IMR-90 (cell line): ENCODE data around the gene MEPE. TPM values are rescaled to one million over a fixed set of nuclear protein-coding genes. Genes with fewer than 3 reads are reported as not detected.

Experiments used
- ATAC-seq: fragments of 200-7000 bp; cut with Tn5 transposase; 2 replicates; pipeline ENCODE4 v1.9.1; 2020; ENCODE audit warnings: low read depth, mild to moderate bottlenecking, moderate library complexity
- BruUV-seq: library from RNA; stranded (reverse); fragments of 400-500 nt; replicated peaks from 2 replicates; lab custom pipeline; 2021; lab: Mats Ljungman, UMichigan
- CTCF ChIA-PET: fragments of 300-600 bp; formaldehyde crosslinking; extraction: SDS; loops from one replicate; lab custom pipeline; 2021; ENCODE audit warnings: antibody characterized with exemption; lab: Yijun Ruan, JAX
- POLR2A ChIA-PET: fragments of 300-600 bp; sonication (Branson Sonifier 250); formaldehyde crosslinking; loops from one replicate; lab custom pipeline; 2022; ENCODE audit warnings: antibody characterized with exemption; ENCODE audit not compliant: unreplicated experiment; lab: Charles Lee
- DNase-seq: peaks from one replicate; pipeline ENCODE4 v3.0.0; 2013
- H2AFZ ChIP-seq: replicated peaks from 2 replicates; pipeline ENCODE3; 2013; ENCODE audit warnings: low read length, mild to moderate bottlenecking; ENCODE audit not compliant: poor library complexity
- H2AK5ac ChIP-seq: 2 replicates; pipeline ENCODE4 v1.6.1; 2013; ENCODE audit warnings: low read depth, low read length, inconsistent platforms
- H2AK9ac ChIP-seq: replicated peaks from 2 replicates; pipeline ENCODE3; 2013; ENCODE audit warnings: mild to moderate bottlenecking, low read depth, low read length, moderate library complexity; ENCODE audit not compliant: poor library complexity
- H2BK120ac ChIP-seq: 2 replicates; pipeline ENCODE4 v1.6.1; 2013; ENCODE audit warnings: low read depth, low read length, inconsistent platforms
- H2BK15ac ChIP-seq: 3 replicates; pipeline ENCODE4 v1.6.1; 2013; ENCODE audit warnings: low read depth, low read length, inconsistent platforms
- H2BK20ac ChIP-seq: 2 replicates; pipeline ENCODE4 v1.6.1; 2013; ENCODE audit warnings: low read depth, mild to moderate bottlenecking, inconsistent platforms, low read length, moderate library complexity
- H2BK5ac ChIP-seq: 2 replicates; pipeline ENCODE4 v1.6.1; 2013; ENCODE audit warnings: mild to moderate bottlenecking, low read depth, low read length, inconsistent platforms; ENCODE audit not compliant: poor library complexity, severe bottlenecking
- H3K14ac ChIP-seq: replicated peaks from 2 replicates; pipeline ENCODE4 v1.6.1; 2013; ENCODE audit warnings: low read depth, low read length, inconsistent platforms
- H3K18ac ChIP-seq: 2 replicates; pipeline ENCODE4 v1.6.1; 2013; ENCODE audit warnings: low read depth, low read length, control low read depth
- H3K23ac ChIP-seq: 2 replicates; pipeline ENCODE4 v1.6.1; 2013; ENCODE audit warnings: low read depth, low read length, inconsistent platforms
- H3K27ac ChIP-seq: 2 replicates; pipeline ENCODE4 v1.5.1; 2013; ENCODE audit warnings: mild to moderate bottlenecking, control low read depth, low read length; ENCODE audit not compliant: insufficient read depth
- H3K27me3 ChIP-seq: 2 replicates; pipeline ENCODE4 v1.6.1; 2013; ENCODE audit warnings: low read length; ENCODE audit not compliant: control insufficient read depth, insufficient read depth
- H3K36me3 ChIP-seq: 2 replicates; pipeline ENCODE4 v1.6.1; 2013; ENCODE audit warnings: low read length, mixed read lengths; ENCODE audit not compliant: control insufficient read depth, insufficient read depth
- H3K4ac ChIP-seq: 2 replicates; pipeline ENCODE4 v1.6.1; 2013; ENCODE audit warnings: low read depth, low read length, inconsistent platforms
- H3K4me1 ChIP-seq: 2 replicates; pipeline ENCODE4 v1.6.1; 2013; ENCODE audit warnings: low read length, mixed read lengths; ENCODE audit not compliant: control insufficient read depth, insufficient read depth
- H3K4me2 ChIP-seq: 2 replicates; pipeline ENCODE4 v1.6.1; 2013; ENCODE audit warnings: low read depth, mild to moderate bottlenecking, control low read depth, low read length, moderate library complexity
- H3K4me3 ChIP-seq: 2 replicates; pipeline ENCODE4 v1.5.1; 2013; ENCODE audit warnings: low read depth, mild to moderate bottlenecking, control low read depth, low read length, moderate library complexity; ENCODE audit not compliant: insufficient read depth
- H3K56ac ChIP-seq: 2 replicates; pipeline ENCODE4 v1.6.1; 2013; ENCODE audit warnings: low read length, inconsistent platforms; ENCODE audit not compliant: insufficient read depth; ENCODE audit errors: extremely low read depth
- H3K79me1 ChIP-seq, 2 experiments: 2 replicates each; pipeline ENCODE4 v1.6.1; 2013; ENCODE audit warnings: low read length in 2 of 2, inconsistent platforms in 1 of 2, low read depth in 1 of 2
- H3K9ac ChIP-seq: 2 replicates; pipeline ENCODE4 v1.6.1; 2013; ENCODE audit warnings: low read depth, low read length, control low read depth
- H3K9me1 ChIP-seq: 2 replicates; pipeline ENCODE4 v1.6.1; 2013; ENCODE audit warnings: low read length, inconsistent platforms; ENCODE audit not compliant: insufficient read depth
- H3K9me3 ChIP-seq: 2 replicates; pipeline ENCODE4 v1.6.1; 2013; ENCODE audit warnings: low read length; ENCODE audit not compliant: control insufficient read depth, insufficient read depth
- H4K20me1 ChIP-seq: 2 replicates; pipeline ENCODE4 v1.6.1; 2013; ENCODE audit warnings: low read length, inconsistent platforms; ENCODE audit not compliant: insufficient read depth
- H4K5ac ChIP-seq: 2 replicates; pipeline ENCODE4 v1.6.1; 2013; ENCODE audit warnings: mild to moderate bottlenecking, low read depth, low read length, control low read depth
- H4K8ac ChIP-seq, 2 experiments: 2 replicates each; pipeline ENCODE4 v1.6.1; 2013; ENCODE audit warnings: low read depth in 2 of 2, low read length in 2 of 2, control low read depth in 1 of 2, inconsistent platforms in 1 of 2
- H4K91ac ChIP-seq: 2 replicates; pipeline ENCODE4 v1.6.1; 2013; ENCODE audit warnings: low read depth, low read length, inconsistent platforms; ENCODE audit not compliant: insufficient read depth
- MAFK ChIP-seq: IDR thresholded peaks from 2 replicates; pipeline ENCODE4 v1.6.1; 2012; ENCODE audit warnings: low read depth, low read length, improper control_type of control experiment
- MXI1 ChIP-seq: IDR thresholded peaks from 2 replicates; pipeline ENCODE4 v1.6.1; 2012; ENCODE audit warnings: low read depth, mild to moderate bottlenecking, low read length, moderate library complexity, borderline replicate concordance
- NFE2L2 ChIP-seq: fragments of 150-350 bp; IDR thresholded peaks from 2 replicates; pipeline ENCODE4 v1.6.1; 2016; ENCODE audit warnings: low read depth, mild to moderate bottlenecking, low read length
- POLR2A ChIP-seq: IDR thresholded peaks from 2 replicates; pipeline ENCODE4 v1.6.1; 2012; ENCODE audit warnings: mild to moderate bottlenecking, low read depth, low read length
- RAD21 ChIP-seq: IDR thresholded peaks from 2 replicates; pipeline ENCODE4 v1.6.1; 2012; ENCODE audit warnings: low read length, improper control_type of control experiment
- SMC3 ChIP-seq: fragments of 150-350 bp; IDR thresholded peaks from 2 replicates; pipeline ENCODE4 v1.6.1; 2016; ENCODE audit warnings: low read depth, mild to moderate bottlenecking, antibody characterized with exemption, low read length, moderate library complexity
- WGBS, 2 experiments: methylation state at CpG; one replicate each; pipeline versions ENCODE4 v1.1.5 to v1.1.7; 2013; ENCODE audit warnings: missing lambda C conversion rate in 2 of 2; ENCODE audit not compliant: insufficient read length in 1 of 2; ENCODE audit errors: extremely low coverage in 2 of 2; 5-methylcytosine and 5-hydroxymethylcytosine counted together
- dilution Hi-C: fragments of 300-500 bp; cut with HindIII; formaldehyde crosslinking; loops from one replicate; pipeline ENCODE4 v1.14.3; 2018; ENCODE audit warnings: low sequenced_read_pairs; ENCODE audit not compliant: unreplicated experiment
- in situ Hi-C: fragments of 300-500 bp; cut with MboI; formaldehyde crosslinking; loops from 3 replicates; pipeline ENCODE4 v1.14.3; 2019; ENCODE audit warnings: low sequenced_read_pairs, inconsistent platforms, mixed read lengths
- intact Hi-C: fragments of 100-400 bp; cut with micrococcal nuclease; formaldehyde crosslinking; loops from 2 replicates; pipeline ENCODE4 v1.10.0; 2022
- polyA plus RNA-seq, 3 experiments: library from polyadenylated mRNA; depleted of rRNA; stranded (reverse); fragments of >200 nt; gene quantifications; 2 replicates each; pipeline ENCODE4 v1.2.3, GENCODE V29; 2012; ENCODE audit warnings: low replicate concordance in 1 of 3
- total RNA-seq: library from RNA; depleted of rRNA; stranded (reverse); fragments of >200 nt; gene quantifications from 2 replicates; pipeline ENCODE4 v1.2.3, GENCODE V29; 2012

Gene MEPE
- total and polyA plus RNA-seq, 2 of the 4 experiments (the other 2 are of a cell fraction): not detected

- Histone ChIP-seq H2BK15ac (no peak overlapping the region), H3K9me1 (no peaks in the 10 kb centered on the region), H2AK9ac (no peak overlapping the region), H4K91ac (no peak overlapping the region), H4K5ac (no peak overlapping the region), H3K27ac (no peak overlapping the region), H3K14ac (no peak overlapping the region), H3K79me1 (no peaks in the 10 kb centered on the region), H3K56ac (no peak overlapping the region), H4K20me1 (no peaks in the 10 kb centered on the region), H3K9ac (no peak overlapping the region), H3K4ac (no peak overlapping the region), H3K4me1 (no peaks in the 10 kb centered on the region), H4K8ac (no peak overlapping the region), H3K9me3 (no peaks in the 10 kb centered on the region), H2BK20ac (no peak overlapping the region), H3K27me3 (no peaks in the 10 kb centered on the region), H3K23ac (no peak overlapping the region), H2BK120ac (no peak overlapping the region), H3K36me3 (no peaks in the 10 kb centered on the region), H2BK5ac (no peak overlapping the region), H2AFZ (no peak overlapping the region), H3K4me2 (no peak overlapping the region), H2AK5ac (no peak overlapping the region), H3K4me3 (no peak overlapping the region), H3K18ac (no peak overlapping the region)
- peak; percentile 40; the same call in 1 of the 2 replicates for ATAC-seq
- peak; percentile 28 for DNase-seq
- dilution Hi-C loops (no loop called here), in situ Hi-C loops (no loop called here), intact Hi-C loops (no loop called here)
- POLR2A ChIA-PET: no interaction called here
- TF ChIP-seq RAD21 (no peak), POLR2A (no peak), NFE2L2 (peak; percentile 56; the same call in 1 of the 2 replicates), MXI1 (no peak), SMC3 (no peak), MAFK (no peak)
- BruUV-seq: no TSS peak
- CTCF ChIA-PET: no interaction called here
- WGBS, 2 experiments: no CpG with 5 or more reads among the region's 1 CpG
These were observed 33.3 kb downstream of the MEPE start for GRCh38 chr4:87865960-87866598.
